ENCODE measurements around the gene BUD13. TPM values are rescaled to one million over a fixed set of nuclear protein-coding genes. Genes with fewer than 3 reads are reported as not detected.

BUD13 gene
- total and polyA plus RNA-seq, 2 of the 4 experiments (the other 2 are of a cell fraction), result 11.2 to 14.0 TPM

DNA sequence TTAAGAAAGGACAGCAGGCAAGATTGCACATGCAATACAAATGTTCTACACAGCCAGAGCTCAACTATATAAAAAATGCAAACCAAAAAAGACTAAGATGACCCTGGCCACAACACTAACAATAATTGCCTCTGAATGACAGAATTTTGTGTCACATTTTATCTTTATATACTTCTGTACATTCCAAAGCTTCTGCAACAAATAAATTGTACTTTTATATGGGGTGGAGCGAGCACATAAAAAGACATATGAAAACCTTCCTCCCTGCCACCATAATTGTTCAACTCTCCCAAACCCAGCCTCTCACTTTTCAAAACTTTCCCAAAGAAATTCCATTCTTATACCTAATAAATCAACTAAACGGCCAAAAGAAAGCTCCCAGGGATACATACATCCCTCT, 10.7 kb downstream of the BUD13 start:
- Histone ChIP-seq H3K9ac (ENCODE audit: low read depth, low read length) (no peak overlapping the region), H2BK20ac (ENCODE audit: low read depth, low read length) (no peak overlapping the region), H2AK5ac (ENCODE audit: low read depth, low read length) (no peak overlapping the region), H3K4me3 (ENCODE audit: insufficient read depth, low read depth, low read length) (no peak overlapping the region), H3K18ac (ENCODE audit: low read depth, low read length) (no peak overlapping the region), H4K5ac (ENCODE audit: low read depth, low read length) (no peak overlapping the region), H3K4me1 (ENCODE audit: control insufficient read depth, insufficient read depth, low read length) (no peaks in the 10 kb centered on the region), H2BK120ac (ENCODE audit: low read depth, low read length) (no peak overlapping the region), H3K14ac (replicated peaks; ENCODE audit: low read depth, low read length) (no peak overlapping the region), H3K9me1 (ENCODE audit: insufficient read depth, low read length) (no peaks in the 10 kb centered on the region; the same call in 1 of the 2 replicates), H2BK5ac (ENCODE audit: low read depth, low read length, poor library complexity, severe bottlenecking) (no peak overlapping the region), H2AFZ (replicated peaks; ENCODE audit: low read length, poor library complexity) (no peak overlapping the region), H3K27ac (ENCODE audit: insufficient read depth, low read length) (no peak overlapping the region), H4K91ac (ENCODE audit: insufficient read depth, low read depth, low read length) (no peak overlapping the region), H3K9me3 (ENCODE audit: control insufficient read depth, insufficient read depth, low read length) (no peaks in the 10 kb centered on the region), H3K56ac (ENCODE audit: extremely low read depth, insufficient read depth, low read length) (no peak overlapping the region), H3K23ac (ENCODE audit: low read depth, low read length) (no peak overlapping the region), H3K36me3 (ENCODE audit: control insufficient read depth, insufficient read depth, low read length) (peaks cover 28% of the 10 kb centered on the region), H3K4me2 (ENCODE audit: low read depth, low read length) (no peak overlapping the region), H3K27me3 (ENCODE audit: control insufficient read depth, insufficient read depth, low read length) (no peaks in the 10 kb centered on the region), H4K8ac (ENCODE audit: low read depth in 2 of 2, low read length in 2 of 2) (no peak overlapping the region), H3K4ac (ENCODE audit: low read depth, low read length) (no peak overlapping the region), H2AK9ac (replicated peaks; ENCODE audit: low read depth, low read length, poor library complexity) (no peak overlapping the region), H4K20me1 (ENCODE audit: insufficient read depth, low read length) (no peaks in the 10 kb centered on the region; the same call in 1 of the 2 replicates), H2BK15ac (ENCODE audit: low read depth, low read length) (no peak overlapping the region), H3K79me1 (ENCODE audit: low read depth in 1 of 2, low read length in 2 of 2) (peaks cover 3 to 5% of the 10 kb centered on the region in 2 experiments)
- intact Hi-C loops (cut with micrococcal nuclease) (no loop called here), in situ Hi-C loops (cut with MboI; ENCODE audit: low sequenced_read_pairs) (no loop called here), dilution Hi-C loops (cut with HindIII; ENCODE audit: low sequenced_read_pairs, unreplicated experiment) (no loop called here)
- DNase-seq, result no peak
- CTCF ChIA-PET, result interaction anchor here (2.9 kb wide), 1 partner anchor 19 kb away, joined by 10 read pairs; no protein-coding TSS in a partner anchor
- POLR2A ChIA-PET (ENCODE audit: unreplicated experiment), result no interaction called here
- no peak for ATAC-seq (ENCODE audit: low read depth)
- no peak for TF ChIP-seq CHD1 (IDR thresholded peaks at IDR 0.05; ENCODE audit: low read depth, low read length)
- TF ChIP-seq, protein P1, sequence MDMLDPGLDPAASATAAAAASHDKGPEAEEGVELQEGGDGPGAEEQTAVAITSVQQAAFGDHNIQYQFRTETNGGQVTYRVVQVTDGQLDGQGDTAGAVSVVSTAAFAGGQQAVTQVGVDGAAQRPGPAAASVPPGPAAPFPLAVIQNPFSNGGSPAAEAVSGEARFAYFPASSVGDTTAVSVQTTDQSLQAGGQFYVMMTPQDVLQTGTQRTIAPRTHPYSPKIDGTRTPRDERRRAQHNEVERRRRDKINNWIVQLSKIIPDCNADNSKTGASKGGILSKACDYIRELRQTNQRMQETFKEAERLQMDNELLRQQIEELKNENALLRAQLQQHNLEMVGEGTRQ (IDR thresholded peaks at IDR 0.05; ENCODE audit: low read depth, low read length), result no peak
- TF ChIP-seq RCOR1 (IDR thresholded peaks at IDR 0.05; ENCODE audit: insufficient replicate concordance, low read length), result no peak
- no peak for TF ChIP-seq MXI1 (IDR thresholded peaks at IDR 0.05; ENCODE audit: borderline replicate concordance, low read depth, low read length)
- TF ChIP-seq, protein P2, sequence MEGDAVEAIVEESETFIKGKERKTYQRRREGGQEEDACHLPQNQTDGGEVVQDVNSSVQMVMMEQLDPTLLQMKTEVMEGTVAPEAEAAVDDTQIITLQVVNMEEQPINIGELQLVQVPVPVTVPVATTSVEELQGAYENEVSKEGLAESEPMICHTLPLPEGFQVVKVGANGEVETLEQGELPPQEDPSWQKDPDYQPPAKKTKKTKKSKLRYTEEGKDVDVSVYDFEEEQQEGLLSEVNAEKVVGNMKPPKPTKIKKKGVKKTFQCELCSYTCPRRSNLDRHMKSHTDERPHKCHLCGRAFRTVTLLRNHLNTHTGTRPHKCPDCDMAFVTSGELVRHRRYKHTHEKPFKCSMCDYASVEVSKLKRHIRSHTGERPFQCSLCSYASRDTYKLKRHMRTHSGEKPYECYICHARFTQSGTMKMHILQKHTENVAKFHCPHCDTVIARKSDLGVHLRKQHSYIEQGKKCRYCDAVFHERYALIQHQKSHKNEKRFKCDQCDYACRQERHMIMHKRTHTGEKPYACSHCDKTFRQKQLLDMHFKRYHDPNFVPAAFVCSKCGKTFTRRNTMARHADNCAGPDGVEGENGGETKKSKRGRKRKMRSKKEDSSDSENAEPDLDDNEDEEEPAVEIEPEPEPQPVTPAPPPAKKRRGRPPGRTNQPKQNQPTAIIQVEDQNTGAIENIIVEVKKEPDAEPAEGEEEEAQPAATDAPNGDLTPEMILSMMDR (conservative IDR thresholded peaks at IDR 0.05; ENCODE audit: low read depth, low read length), result no peak
- no peak for TF ChIP-seq MAFK (IDR thresholded peaks at IDR 0.05; ENCODE audit: low read depth, low read length)
- no peak for TF ChIP-seq BHLHE40 (IDR thresholded peaks at IDR 0.05; ENCODE audit: low read depth, low read length)
- no peak for TF ChIP-seq SMC3 (IDR thresholded peaks at IDR 0.05; ENCODE audit: low read depth, low read length)
- no peak for TF ChIP-seq RFX5 (IDR thresholded peaks at IDR 0.05; ENCODE audit: low read depth, low read length)
- TF ChIP-seq POLR2A (IDR thresholded peaks at IDR 0.05; ENCODE audit: low read depth, low read length), result no peak
- no peak for TF ChIP-seq MAZ (IDR thresholded peaks at IDR 0.05; ENCODE audit: borderline replicate concordance, low read depth, low read length)
- no peak for TF ChIP-seq RAD21 (IDR thresholded peaks at IDR 0.05; ENCODE audit: low read length)
- no peak for TF ChIP-seq FOS (IDR thresholded peaks at IDR 0.05; ENCODE audit: low read depth, low read length)
- TF ChIP-seq CEBPB (IDR thresholded peaks at IDR 0.05; ENCODE audit: low read depth, low read length), result no peak
- TF ChIP-seq, protein P3, sequence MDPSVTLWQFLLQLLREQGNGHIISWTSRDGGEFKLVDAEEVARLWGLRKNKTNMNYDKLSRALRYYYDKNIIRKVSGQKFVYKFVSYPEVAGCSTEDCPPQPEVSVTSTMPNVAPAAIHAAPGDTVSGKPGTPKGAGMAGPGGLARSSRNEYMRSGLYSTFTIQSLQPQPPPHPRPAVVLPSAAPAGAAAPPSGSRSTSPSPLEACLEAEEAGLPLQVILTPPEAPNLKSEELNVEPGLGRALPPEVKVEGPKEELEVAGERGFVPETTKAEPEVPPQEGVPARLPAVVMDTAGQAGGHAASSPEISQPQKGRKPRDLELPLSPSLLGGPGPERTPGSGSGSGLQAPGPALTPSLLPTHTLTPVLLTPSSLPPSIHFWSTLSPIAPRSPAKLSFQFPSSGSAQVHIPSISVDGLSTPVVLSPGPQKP (IDR thresholded peaks at IDR 0.05; ENCODE audit: borderline replicate concordance, low read depth, low read length), result no peak
- TF ChIP-seq NFE2L2 (IDR thresholded peaks at IDR 0.05; ENCODE audit: low read depth, low read length), result no peak
- BruUV-seq (replicated peaks), result no TSS peak
- no CpG with 5 or more reads among the region's 2 CpGs for WGBS, 2 experiments (ENCODE audit: extremely low coverage in 2 of 2, insufficient read length in 1 of 2)

All from IMR-90 (cell line).